GM23338 (cell line): ENCODE results near the gene CIDEA. TPM values are rescaled to one million over a fixed set of nuclear protein-coding genes. Genes with fewer than 3 reads are reported as not detected.

Experiments used
- ATAC-seq: fragments of 200-7000 bp; cut with Tn5 transposase; 3 replicates; pipeline ENCODE4 v1.9.1; 2020
- DNase-seq: peaks from one replicate; pipeline ENCODE4 v3.0.0-alpha.2; 2015; ENCODE audit warnings: low spot score
- H2AFZ ChIP-seq: fragments of 200-600 bp; sonication (generic); 2 replicates; pipeline ENCODE4 v1.8.0; 2016; ENCODE audit warnings: antibody characterized with exemption, mild to moderate bottlenecking, moderate library complexity
- H3F3A ChIP-seq: fragments of 200-600 bp; sonication (generic); replicated peaks from 2 replicates; pipeline ENCODE4 v1.8.0; 2017; ENCODE audit warnings: antibody characterized with exemption, mixed run types, low read depth
- H3K27ac ChIP-seq: fragments of 200-600 bp; sonication (generic); 2 replicates; pipeline ENCODE4 v1.6.1; 2016; ENCODE audit warnings: low read depth
- H3K27me3 ChIP-seq: fragments of 200-600 bp; sonication (generic); 2 replicates; pipeline ENCODE4 v1.8.0; 2016; ENCODE audit warnings: mild to moderate bottlenecking, mixed run types, moderate library complexity; ENCODE audit not compliant: insufficient read depth
- H3K36me3 ChIP-seq: fragments of 200-600 bp; sonication (generic); 2 replicates; pipeline ENCODE4 v1.8.0; 2016; ENCODE audit warnings: mild to moderate bottlenecking; ENCODE audit not compliant: insufficient read depth
- H3K4me1 ChIP-seq: fragments of 200-600 bp; sonication (generic); 2 replicates; pipeline ENCODE4 v1.8.0; 2016; ENCODE audit warnings: mild to moderate bottlenecking, moderate library complexity; ENCODE audit not compliant: insufficient read depth
- H3K4me2 ChIP-seq: fragments of 200-600 bp; sonication (generic); 2 replicates; pipeline ENCODE4 v1.7.1; 2017; ENCODE audit warnings: mixed run types
- H3K4me3 ChIP-seq: fragments of 200-600 bp; sonication (generic); 2 replicates; pipeline ENCODE4 v1.6.1; 2016; ENCODE audit warnings: mixed run types
- H3K79me2 ChIP-seq: fragments of 200-600 bp; sonication (generic); replicated peaks from 2 replicates; pipeline ENCODE4 v1.8.0; 2017; ENCODE audit warnings: mild to moderate bottlenecking; ENCODE audit not compliant: insufficient read depth
- H3K9me2 ChIP-seq: fragments of 200-600 bp; sonication (generic); 2 replicates; pipeline ENCODE4 v1.8.0; 2017; ENCODE audit not compliant: insufficient read depth
- H4K20me1 ChIP-seq: fragments of 200-600 bp; sonication (generic); replicated peaks from 2 replicates; pipeline ENCODE4 v1.8.0; 2017; ENCODE audit warnings: mild to moderate bottlenecking; ENCODE audit not compliant: insufficient read depth
- H3K27ac Mint-ChIP-seq: 2 replicates; pipeline ENCODE4 v1.8.0; 2020; ENCODE audit warnings: inconsistent platforms, mild to moderate bottlenecking, moderate library complexity, mixed read lengths
- H3K27me3 Mint-ChIP-seq: 3 replicates; pipeline ENCODE4 v1.8.0; 2022; ENCODE audit warnings: low read depth, mild to moderate bottlenecking, moderate library complexity, mixed read lengths, inconsistent platforms; ENCODE audit not compliant: insufficient read depth, poor library complexity
- H3K36me3 Mint-ChIP-seq: 3 replicates; pipeline ENCODE4 v1.8.0; 2021; ENCODE audit warnings: low read depth, mild to moderate bottlenecking, inconsistent platforms, moderate library complexity, mixed read lengths
- H3K4me1 Mint-ChIP-seq: 3 replicates; pipeline ENCODE4 v1.8.0; 2020; ENCODE audit warnings: mild to moderate bottlenecking, inconsistent platforms, mixed read lengths
- H3K4me3 Mint-ChIP-seq: 3 replicates; pipeline ENCODE4 v1.8.0; 2021; ENCODE audit warnings: moderate library complexity, mild to moderate bottlenecking, inconsistent platforms, mixed read lengths
- H3K9me3 Mint-ChIP-seq: 3 replicates; pipeline ENCODE4 v1.8.0; 2020; ENCODE audit warnings: moderate library complexity, mild to moderate bottlenecking, inconsistent platforms, mixed read lengths
- CTCF ChIP-seq, 2 experiments: fragments of 200-600 bp in 1 of 2; sonication (generic) in 1 of 2; conservative IDR thresholded peaks; 2 replicates each; pipeline versions ENCODE4 v1.5.1 to v1.6.1; 2016 to 2017; ENCODE audit warnings: antibody characterized with exemption in 2 of 2, low read depth in 2 of 2, mild to moderate bottlenecking in 2 of 2, moderate library complexity in 1 of 2
- EZH2 ChIP-seq: fragments of 200-600 bp; sonication (generic); IDR thresholded peaks from one replicate; pipeline ENCODE4 v1.8.0; 2017; ENCODE audit warnings: antibody characterized with exemption, mild to moderate bottlenecking, low read depth; ENCODE audit not compliant: unreplicated experiment
- EZH2phosphoT487 ChIP-seq: fragments of 200-600 bp; sonication (generic); IDR thresholded peaks from one replicate; pipeline ENCODE4 v1.8.1; 2018; ENCODE audit warnings: antibody characterized with exemption; ENCODE audit not compliant: unreplicated experiment
- JUNB ChIP-seq: IDR thresholded peaks from one replicate; pipeline ENCODE4 v1.6.1; 2016; ENCODE audit warnings: antibody characterized with exemption; ENCODE audit not compliant: unreplicated experiment
- NANOG ChIP-seq: IDR thresholded peaks from 2 replicates; pipeline ENCODE4 v1.6.1; 2016; ENCODE audit warnings: antibody characterized with exemption, borderline replicate concordance
- REST ChIP-seq: IDR thresholded peaks from one replicate; pipeline ENCODE4 v1.6.1; 2018; ENCODE audit warnings: antibody characterized with exemption; ENCODE audit not compliant: unreplicated experiment
- STAT1 ChIP-seq: IDR thresholded peaks from one replicate; pipeline ENCODE4 v1.6.1; 2016; ENCODE audit warnings: antibody characterized with exemption; ENCODE audit not compliant: unreplicated experiment
- ZNF114 ChIP-seq: fragments of 250-450 bp; sonication (Bioruptor Pico); IDR thresholded peaks from 2 replicates; pipeline ENCODE4 v1.5.0; 2020; ENCODE audit warnings: mild to moderate bottlenecking, moderate library complexity
- ZNF462 ChIP-seq: fragments of 250-450 bp; sonication (Bioruptor Pico); IDR thresholded peaks from 2 replicates; pipeline ENCODE4 v1.5.0; 2020; ENCODE audit warnings: mild to moderate bottlenecking, moderate library complexity
- polyA plus RNA-seq: library from polyadenylated mRNA; unstranded; fragments of >200 nt; fragmentation: Nextera tagmentation; extraction: Ambion mirVana; gene quantifications from 2 replicates; pipeline ENCODE4 v1.2.1, GENCODE V29; 2016
- total RNA-seq: library from RNA; depleted of rRNA; stranded (reverse); fragments of >200 nt; shearing (Covaris generic); gene quantifications from 2 replicates; pipeline ENCODE4 v1.2.3, GENCODE V29; 2014

The CIDEA gene
- total and polyA plus RNA-seq, 2 experiments from 2014 or later = 0.45 TPM; not detected in 1

GRCh38 chr18:12239431-12239830, 14.7 kb upstream of the CIDEA start:
- Histone ChIP-seq H4K20me1 (no peaks in the 10 kb centered on the region), H3K4me1 (no peaks in the 10 kb centered on the region), H2AFZ (no peak overlapping the region), H3K36me3 (no peaks in the 10 kb centered on the region), H3K4me2 (no peak overlapping the region), H3K4me3 (no peak overlapping the region), H3K9me2 (no peaks in the 10 kb centered on the region), H3F3A (no peaks in the 10 kb centered on the region), H3K79me2 (no peaks in the 10 kb centered on the region), H3K27ac (no peak overlapping the region), H3K27me3 (no peaks in the 10 kb centered on the region)
- H3K27ac Mint-ChIP-seq = no peak overlapping the region
- TF ChIP-seq EZH2phosphoT487 (no peak), CTCF (conservative IDR thresholded peaks at IDR 0.05; ENCODE audit: low read depth in 2 of 2) (no peak), NANOG (no peak), EZH2 (no peak), REST (no peak), ZNF114 (no peak), STAT1 (no peak), JUNB (no peak)
- peaks cover 8% of the 10 kb centered on the region for H3K27me3 Mint-ChIP-seq
- peaks cover 3% of the 10 kb centered on the region; the same call in 1 of the 3 replicates for H3K4me1 Mint-ChIP-seq
- ATAC-seq (no peak), DNase-seq (no peak)
- peaks cover 7% of the 10 kb centered on the region for H3K9me3 Mint-ChIP-seq
- peaks cover 2% of the 10 kb centered on the region; the same call in 1 of the 3 replicates for H3K36me3 Mint-ChIP-seq
- no peak overlapping the region for H3K4me3 Mint-ChIP-seq

GRCh38 chr18:12242658-12243260, 11.4 kb upstream of the CIDEA start:
- no peak overlapping the region for H3K27ac Mint-ChIP-seq
- peaks cover 12% of the 10 kb centered on the region for H3K27me3 Mint-ChIP-seq
- no peaks in the 10 kb centered on the region for H3K4me1 Mint-ChIP-seq
- no peak overlapping the region for H3K4me2 ChIP-seq
- H3K9me3 Mint-ChIP-seq = peaks cover 4% of the 10 kb centered on the region; the same call in 2 of the 3 replicates
- H3F3A ChIP-seq = no peaks in the 10 kb centered on the region
- H3K36me3 ChIP-seq = no peaks in the 10 kb centered on the region
- H3K4me3 Mint-ChIP-seq = no peak overlapping the region
- no peak overlapping the region for H2AFZ ChIP-seq
- ATAC-seq (no peak), DNase-seq (no peak)
- no peaks in the 10 kb centered on the region for H4K20me1 ChIP-seq
- H3K9me2 ChIP-seq = no peaks in the 10 kb centered on the region
- no peak overlapping the region for H3K4me3 ChIP-seq
- no peaks in the 10 kb centered on the region for H3K4me1 ChIP-seq
- no peak overlapping the region for H3K27ac ChIP-seq
- H3K36me3 Mint-ChIP-seq = no peaks in the 10 kb centered on the region
- peaks cover 6% of the 10 kb centered on the region; the same call in 1 of the 2 replicates for H3K27me3 ChIP-seq
- no peaks in the 10 kb centered on the region for H3K79me2 ChIP-seq
- TF ChIP-seq EZH2 (no peak), ZNF462 (CRISPR knock-in tag) (no peak)
